H9 (cell line): ENCODE results near the gene EIF4E1B. TPM values are rescaled to one million over a fixed set of nuclear protein-coding genes. Genes with fewer than 3 reads are reported as not detected.

Experiments
- DNase-seq: peaks from one replicate; pipeline ENCODE4 v3.0.0-alpha.2; 2017
- H2AFZ ChIP-seq: one replicate; pipeline ENCODE4 v1.6.1; 2013; ENCODE audit warnings: mild to moderate bottlenecking, low read length, control low read depth, moderate library complexity
- H2AK5ac ChIP-seq: 2 replicates; pipeline ENCODE4 v1.6.1; 2013; ENCODE audit warnings: low read length, control low read depth, mixed read lengths; ENCODE audit not compliant: insufficient read length
- H2BK120ac ChIP-seq: one replicate; pipeline ENCODE4 v1.6.1; 2013; ENCODE audit warnings: low read depth, mild to moderate bottlenecking, low read length, control low read depth, inconsistent platforms; ENCODE audit not compliant: poor library complexity, severe bottlenecking
- H2BK12ac ChIP-seq: 2 replicates; pipeline ENCODE4 v1.6.1; 2013; ENCODE audit warnings: low read length, control low read depth, mixed read lengths, low read depth; ENCODE audit not compliant: insufficient read length
- H2BK15ac ChIP-seq: 2 replicates; pipeline ENCODE4 v1.6.1; 2013; ENCODE audit warnings: low read depth, low read length, control low read depth
- H2BK20ac ChIP-seq: one replicate; pipeline ENCODE4 v1.6.1; 2013; ENCODE audit warnings: low read depth, mild to moderate bottlenecking, low read length, control low read depth, inconsistent platforms; ENCODE audit not compliant: poor library complexity, severe bottlenecking
- H2BK5ac ChIP-seq: 2 replicates; pipeline ENCODE4 v1.6.1; 2013; ENCODE audit warnings: low read length, control low read depth, mixed read lengths; ENCODE audit not compliant: insufficient read length
- H3K14ac ChIP-seq: 2 replicates; pipeline ENCODE4 v1.6.1; 2013; ENCODE audit warnings: low read length, control low read depth; ENCODE audit not compliant: insufficient read depth
- H3K18ac ChIP-seq: 2 replicates; pipeline ENCODE4 v1.6.1; 2013; ENCODE audit warnings: low read depth, mild to moderate bottlenecking, mixed read lengths, low read length, control low read depth; ENCODE audit not compliant: insufficient read length
- H3K23ac ChIP-seq: 2 replicates; pipeline ENCODE4 v1.6.1; 2013; ENCODE audit warnings: low read length, control low read depth, mixed read lengths, low read depth; ENCODE audit not compliant: insufficient read length
- H3K23me2 ChIP-seq: 2 replicates; pipeline ENCODE4 v1.6.1; 2013; ENCODE audit warnings: low read depth, mild to moderate bottlenecking, mixed read lengths, low read length, control low read depth; ENCODE audit not compliant: insufficient read length, poor library complexity, severe bottlenecking
- H3K27ac ChIP-seq: 2 replicates; pipeline ENCODE4 v1.5.1; 2013; ENCODE audit warnings: low read length, control low read depth, mixed read lengths, low read depth; ENCODE audit not compliant: insufficient read length
- H3K27me3 ChIP-seq: 2 replicates; pipeline ENCODE4 v1.6.1; 2013; ENCODE audit warnings: low read length, control low read depth, inconsistent platforms; ENCODE audit not compliant: insufficient read depth
- H3K4ac ChIP-seq: 2 replicates; pipeline ENCODE4 v1.6.1; 2013; ENCODE audit warnings: low read depth, mild to moderate bottlenecking, control low read depth, inconsistent platforms, low read length, moderate library complexity
- H3K4me1 ChIP-seq: 2 replicates; pipeline ENCODE4 v1.6.1; 2013; ENCODE audit warnings: low read length, control low read depth, inconsistent platforms; ENCODE audit not compliant: insufficient read depth
- H3K4me2 ChIP-seq: 2 replicates; pipeline ENCODE4 v1.6.1; 2013; ENCODE audit warnings: low read length, control low read depth, mixed read lengths; ENCODE audit not compliant: insufficient read length, insufficient read depth
- H3K56ac ChIP-seq: 2 replicates; pipeline ENCODE4 v1.6.1; 2013; ENCODE audit warnings: low read depth, mild to moderate bottlenecking, mixed read lengths, low read length, control low read depth; ENCODE audit not compliant: insufficient read length
- H3K79me1 ChIP-seq: 2 replicates; pipeline ENCODE4 v1.6.1; 2013; ENCODE audit warnings: low read depth, mild to moderate bottlenecking, moderate library complexity, low read length, control low read depth, inconsistent platforms; ENCODE audit not compliant: insufficient read depth, poor library complexity, severe bottlenecking
- H3K79me2 ChIP-seq: 2 replicates; pipeline ENCODE4 v1.6.1; 2013; ENCODE audit warnings: low read length, control low read depth, inconsistent platforms; ENCODE audit not compliant: insufficient read depth
- H3K9ac ChIP-seq: 2 replicates; pipeline ENCODE4 v1.6.1; 2013; ENCODE audit warnings: low read length, control low read depth, mixed read lengths; ENCODE audit not compliant: insufficient read length; ENCODE audit errors: extremely low read depth
- H3K9me3 ChIP-seq: one replicate; pipeline ENCODE4 v1.6.1; 2013; ENCODE audit warnings: low read depth, low read length, inconsistent platforms; ENCODE audit not compliant: control insufficient read depth
- H3T11ph ChIP-seq: one replicate; pipeline ENCODE4 v1.6.1; 2013; ENCODE audit warnings: mild to moderate bottlenecking, low read length, control low read depth, inconsistent platforms
- H4K20me1 ChIP-seq: one replicate; pipeline ENCODE4 v1.6.1; 2013; ENCODE audit not compliant: control insufficient read depth, insufficient read length, insufficient read depth
- H4K5ac ChIP-seq: 2 replicates; pipeline ENCODE4 v1.6.1; 2013; ENCODE audit warnings: low read depth, mild to moderate bottlenecking, mixed read lengths, low read length, control low read depth; ENCODE audit not compliant: insufficient read length
- H4K8ac ChIP-seq: replicated peaks from 2 replicates; pipeline ENCODE4 v1.6.1; 2013; ENCODE audit warnings: low read length, control low read depth, mixed read lengths, low read depth; ENCODE audit not compliant: insufficient read length
- H4K91ac ChIP-seq: 2 replicates; pipeline ENCODE4 v1.6.1; 2013; ENCODE audit warnings: low read depth, mild to moderate bottlenecking, moderate library complexity, mixed read lengths, low read length, control low read depth; ENCODE audit not compliant: insufficient read length
- H3K27ac Mint-ChIP-seq, 3 experiments: 2 replicates in 2 of 3; 3 replicates in 1 of 3; pipeline ENCODE4 v1.8.0; 2020 to 2021; ENCODE audit warnings: mixed read lengths in 3 of 3, mild to moderate bottlenecking in 1 of 3, moderate library complexity in 1 of 3
- H3K27me3 Mint-ChIP-seq: 2 replicates; pipeline ENCODE4 v1.8.0; 2021; ENCODE audit warnings: low read depth, mild to moderate bottlenecking, moderate library complexity, mixed read lengths
- H3K36me3 Mint-ChIP-seq, 3 experiments: 2 replicates in 2 of 3; 3 replicates in 1 of 3; pipeline ENCODE4 v1.8.0; 2020 to 2021; ENCODE audit warnings: low read depth in 3 of 3, mixed read lengths in 3 of 3; ENCODE audit not compliant: insufficient read depth in 1 of 3
- H3K4me1 Mint-ChIP-seq, 2 experiments: 2 replicates each; pipeline ENCODE4 v1.8.0; 2020; ENCODE audit warnings: mixed read lengths in 2 of 2
- H3K4me3 Mint-ChIP-seq, 2 experiments: 2 replicates in 1 of 2; 3 replicates in 1 of 2; pipeline ENCODE4 v1.8.0; 2020 to 2021; ENCODE audit warnings: mild to moderate bottlenecking in 2 of 2, mixed read lengths in 2 of 2, moderate library complexity in 1 of 2
- H3K9me3 Mint-ChIP-seq, 2 experiments: 2 replicates in 1 of 2; 3 replicates in 1 of 2; pipeline ENCODE4 v1.8.0; 2020; ENCODE audit warnings: mild to moderate bottlenecking in 2 of 2, mixed read lengths in 2 of 2, moderate library complexity in 1 of 2
- CTCF ChIP-seq: fragments of 200-600 bp; sonication (generic); conservative IDR thresholded peaks from 3 replicates; pipeline ENCODE4 v1.8.0; 2021; ENCODE audit warnings: antibody characterized with exemption, mild to moderate bottlenecking
- WGBS: extraction: QIAGEN DNeasy Blood & Tissue Kit; methylation state at CpG from one replicate; pipeline ENCODE4 v1.1.7; 2013; ENCODE audit warnings: missing lambda C conversion rate, low lambda C conversion rate, mixed read lengths; ENCODE audit not compliant: insufficient read length; ENCODE audit errors: extremely low coverage; 5-methylcytosine and 5-hydroxymethylcytosine counted together
- total RNA-seq: library from RNA; stranded (reverse); gene quantifications from 2 replicates; pipeline ENCODE4 v1.2.1, GENCODE V29; 2021

The EIF4E1B gene
- total RNA-seq, 1 experiment from 2014 or later: 1.3 TPM

- Histone ChIP-seq H3T11ph (no peak overlapping the region), H2AK5ac (no peak overlapping the region), H3K23me2 (no peaks in the 10 kb centered on the region), H3K4ac (no peak overlapping the region), H3K4me2 (no peak overlapping the region), H3K14ac (no peak overlapping the region), H3K79me2 (no peaks in the 10 kb centered on the region), H4K8ac (no peak overlapping the region), H2BK15ac (no peak overlapping the region), H3K27me3 (no peaks in the 10 kb centered on the region), H3K23ac (no peak overlapping the region), H3K56ac (no peak overlapping the region), H4K20me1 (no peaks in the 10 kb centered on the region), H2BK120ac (no peak overlapping the region), H3K9me3 (no peaks in the 10 kb centered on the region), H3K9ac (no peak overlapping the region), H4K5ac (no peak overlapping the region), H4K91ac (no peak overlapping the region), H2BK5ac (no peak overlapping the region), H3K4me1 (no peaks in the 10 kb centered on the region), H3K27ac (no peak overlapping the region), H2BK20ac (no peak overlapping the region), H2AFZ (no peak overlapping the region), H2BK12ac (no peak overlapping the region), H3K79me1 (no peaks in the 10 kb centered on the region), H3K18ac (no peak overlapping the region)
- Mint-ChIP-seq H3K27ac (no peak overlapping the region), H3K27me3 (peaks cover 12% of the 10 kb centered on the region), H3K4me3 (no peak overlapping the region), H3K9me3 (no peaks in the 10 kb centered on the region), H3K36me3 (no peaks in the 10 kb centered on the region), H3K4me1 (peaks cover 7 to 19% of the 10 kb centered on the region in 2 experiments)
- TF ChIP-seq CTCF: no peak
- no peak for DNase-seq
- no CpG with 5 or more reads among the region's 5 CpGs for WGBS
Measured at GRCh38 chr5:176678584-176678983, 48.1 kb downstream of the EIF4E1B start.
